ENCODE results near the gene UQCR11.

GRCh38 chr19:1631557-1632100 is 26.4 kb upstream of the UQCR11 start:
- TF ChIP-seq CTCF (IDR thresholded peaks at IDR 0.05; ENCODE audit: low read depth, low read length) (no peak), EZH2phosphoT487 (IDR thresholded peaks at IDR 0.05; ENCODE audit: low read depth) (no peak)
